GM19240 (cell line): ENCODE results near the gene KLRF2.
"Not testable (repeated sequence)": the region's sequence is repeated elsewhere in the genome, so short reads cannot be mapped to it uniquely, and the experiment has no call there.

Experiments
- DNase-seq: peaks from one replicate; pipeline ENCODE4 v3.0.0; 2011; ENCODE audit warnings: low spot score; ENCODE audit not compliant: insufficient read length

KLRF2 gene, protein sequence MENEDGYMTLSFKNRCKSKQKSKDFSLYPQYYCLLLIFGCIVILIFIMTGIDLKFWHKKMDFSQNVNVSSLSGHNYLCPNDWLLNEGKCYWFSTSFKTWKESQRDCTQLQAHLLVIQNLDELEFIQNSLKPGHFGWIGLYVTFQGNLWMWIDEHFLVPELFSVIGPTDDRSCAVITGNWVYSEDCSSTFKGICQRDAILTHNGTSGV

DNA sequence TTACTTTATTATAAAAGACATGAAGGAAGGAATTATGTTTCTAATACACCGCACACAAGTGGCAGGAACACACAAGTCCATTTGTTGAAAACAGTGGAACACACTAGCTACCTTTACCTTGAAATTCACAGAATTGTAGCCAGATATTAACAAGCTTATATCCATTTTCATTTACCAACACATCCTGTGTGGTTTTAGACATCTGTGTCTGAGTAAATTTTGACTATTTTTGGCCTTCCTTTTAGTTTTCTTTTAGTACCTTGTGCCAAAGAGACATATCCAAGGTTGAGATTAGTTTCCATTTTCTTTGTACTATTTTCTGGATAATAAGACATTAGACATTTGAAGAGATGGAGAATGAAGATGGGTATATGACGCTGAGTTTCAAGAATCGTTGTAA lies at the start of gene KLRF2:
KLRF2 (plus strand) TSS at position 244 of the 400 bp plus-strand sequence; CDS start at position 351, 107 bp downstream.
- no peak for DNase-seq

DNA sequence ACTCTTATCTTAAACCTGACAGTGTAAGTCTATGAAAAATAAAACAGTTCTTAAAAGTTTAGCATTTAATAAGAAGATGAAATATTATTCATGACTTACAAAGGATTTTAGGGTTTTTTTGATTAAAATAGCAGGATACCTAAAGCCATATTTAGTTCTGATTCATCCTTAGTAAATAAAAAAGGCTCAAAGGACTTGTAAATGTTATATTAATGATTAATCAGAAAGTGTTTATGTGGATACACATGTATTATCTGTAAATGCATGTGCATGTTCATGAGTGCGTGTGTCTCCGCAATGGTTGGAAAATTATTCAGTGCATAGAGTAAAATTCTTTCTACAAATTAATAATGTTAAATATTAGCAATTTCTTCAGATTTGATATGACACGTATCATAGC lies 49.6 kb upstream of the KLRF2 start:
- no peak for DNase-seq

DNA sequence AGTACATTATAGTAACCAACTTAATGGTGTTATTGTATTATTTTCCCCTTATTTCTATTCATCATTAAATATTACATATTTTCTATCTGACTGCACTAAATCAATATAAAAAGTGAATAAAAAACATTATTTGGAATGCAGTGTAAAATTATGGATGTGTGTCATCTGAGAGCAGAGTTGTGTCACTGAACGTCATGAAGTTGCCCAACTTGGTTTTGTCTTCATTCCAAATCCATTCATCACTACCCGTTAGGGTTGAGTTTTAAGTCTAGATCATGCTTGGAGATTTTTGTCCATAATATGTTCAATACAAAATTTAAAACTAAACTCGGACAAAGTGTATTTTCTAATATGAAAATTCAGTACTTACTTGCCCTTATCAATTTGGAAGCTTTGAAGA lies 37.9 kb upstream of the KLRF2 start:
- no peak for DNase-seq

DNA sequence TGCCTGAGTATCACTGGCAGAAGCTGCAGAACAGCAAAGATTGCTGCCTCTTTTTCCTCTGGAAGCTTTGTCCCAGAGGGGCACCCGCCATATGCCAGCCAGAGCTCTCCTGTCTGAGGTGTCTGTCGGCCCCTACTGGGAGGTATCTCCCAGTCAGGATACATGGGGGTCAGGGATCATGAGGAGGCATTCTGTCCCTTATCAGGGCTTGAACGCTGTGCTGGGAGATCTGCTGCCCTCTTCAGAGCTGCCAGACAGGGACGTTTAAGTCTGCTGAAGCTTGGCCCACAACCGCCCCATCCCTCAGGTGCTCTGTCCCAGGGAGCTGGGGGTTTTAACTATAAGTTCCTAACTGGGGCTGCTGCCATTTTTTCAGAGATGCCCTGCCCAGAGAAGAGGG lies 32.4 kb upstream of the KLRF2 start:
- no peak for DNase-seq

DNA sequence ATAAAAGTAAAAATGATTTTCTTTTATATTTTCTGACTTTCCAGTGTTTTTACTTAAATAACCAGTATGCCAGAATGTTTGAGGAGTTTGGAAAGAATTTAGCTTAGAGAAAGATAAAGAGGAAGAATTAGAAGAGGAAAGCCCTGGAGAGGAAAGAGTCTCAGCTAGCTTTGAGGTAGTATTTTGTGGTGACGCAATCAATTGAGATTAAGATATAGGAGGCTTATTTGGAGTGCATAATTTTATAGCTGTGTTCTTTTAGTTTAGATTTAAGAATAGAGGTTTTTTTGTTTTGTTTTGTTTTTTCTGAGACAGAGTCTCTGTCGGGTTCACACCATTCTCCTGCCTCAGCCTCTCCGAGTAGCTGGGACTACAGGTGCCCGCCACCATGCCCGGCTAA lies 30.2 kb upstream of the KLRF2 start:
- no peak for DNase-seq

DNA sequence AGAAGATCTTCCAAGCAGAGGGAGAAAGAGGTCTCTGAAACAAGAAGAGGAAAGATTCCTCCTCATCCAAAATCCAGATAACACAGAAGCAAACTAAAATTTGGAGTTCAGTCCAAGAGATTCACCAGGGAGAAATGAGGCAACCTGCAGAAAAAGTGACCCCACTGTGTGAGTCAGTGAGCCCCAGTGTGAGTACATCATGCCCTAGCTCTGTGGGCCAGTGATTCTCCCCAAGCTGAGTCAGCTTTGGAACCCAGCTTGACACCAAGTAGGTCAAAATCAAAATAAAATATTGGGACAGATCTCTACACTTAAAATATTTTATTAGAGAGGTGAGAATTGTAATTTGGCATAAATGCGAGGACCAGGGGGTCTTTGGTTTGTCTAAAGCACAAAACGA lies 29.4 kb upstream of the KLRF2 start:
- DNase-seq, result no peak

DNA sequence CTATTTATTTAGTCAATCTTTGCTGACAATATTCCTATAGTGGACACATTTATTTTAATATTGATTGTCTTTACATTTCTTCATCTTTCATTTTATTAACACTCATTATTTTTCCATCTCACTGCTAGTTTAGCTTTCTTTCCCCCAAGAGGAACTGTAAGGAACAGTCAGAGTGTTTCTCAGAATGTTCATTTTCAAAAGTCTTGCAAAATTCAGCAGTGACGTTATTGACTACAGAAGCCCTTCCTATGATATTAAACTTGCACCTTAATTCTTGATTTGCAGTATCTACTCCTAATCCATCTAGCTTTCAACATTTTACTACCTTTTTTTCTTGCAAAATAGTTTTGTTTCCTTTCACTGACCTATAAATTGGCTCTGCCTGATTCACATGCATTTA lies 25.1 kb upstream of the KLRF2 start:
- DNase-seq, result no peak

DNA sequence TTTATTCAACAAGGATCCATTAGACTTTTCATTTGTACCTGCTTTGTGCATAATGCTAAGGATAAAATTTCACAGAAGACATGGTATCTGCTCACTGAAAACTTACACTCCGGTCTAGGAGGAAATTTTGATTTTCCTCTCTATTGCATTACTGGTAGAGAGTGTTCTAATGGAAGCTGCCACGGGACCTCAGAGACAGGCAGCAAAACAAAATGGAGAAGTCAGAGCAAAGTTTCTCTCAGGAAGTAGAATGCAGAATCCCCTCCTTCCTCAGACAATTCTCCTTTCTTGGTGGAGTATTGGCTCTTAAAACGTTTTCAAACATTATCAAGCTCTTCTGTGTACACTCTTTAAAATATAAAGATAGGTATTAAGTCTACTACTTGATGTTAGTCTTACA lies 24.4 kb upstream of the KLRF2 start:
- DNase-seq, result no peak

DNA sequence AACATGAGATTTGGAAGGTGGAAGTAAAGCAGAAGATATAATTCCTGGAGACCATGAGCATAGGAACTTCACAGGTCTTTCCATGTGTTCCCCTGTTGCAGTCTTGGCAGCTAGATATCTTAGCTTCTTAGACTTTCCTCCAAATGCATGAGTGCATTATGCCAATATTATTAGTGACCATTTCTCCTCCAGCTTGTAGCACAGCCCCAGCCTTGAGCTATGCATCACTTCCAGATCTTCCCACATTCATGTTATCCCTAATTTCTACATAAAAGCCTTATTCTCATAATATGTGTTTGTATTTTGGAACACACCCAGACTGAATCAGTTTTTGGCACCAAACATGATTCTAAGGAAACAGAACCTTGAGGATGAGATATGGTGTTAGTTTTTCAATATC lies 23.2 kb upstream of the KLRF2 start:
- no peak for DNase-seq

DNA sequence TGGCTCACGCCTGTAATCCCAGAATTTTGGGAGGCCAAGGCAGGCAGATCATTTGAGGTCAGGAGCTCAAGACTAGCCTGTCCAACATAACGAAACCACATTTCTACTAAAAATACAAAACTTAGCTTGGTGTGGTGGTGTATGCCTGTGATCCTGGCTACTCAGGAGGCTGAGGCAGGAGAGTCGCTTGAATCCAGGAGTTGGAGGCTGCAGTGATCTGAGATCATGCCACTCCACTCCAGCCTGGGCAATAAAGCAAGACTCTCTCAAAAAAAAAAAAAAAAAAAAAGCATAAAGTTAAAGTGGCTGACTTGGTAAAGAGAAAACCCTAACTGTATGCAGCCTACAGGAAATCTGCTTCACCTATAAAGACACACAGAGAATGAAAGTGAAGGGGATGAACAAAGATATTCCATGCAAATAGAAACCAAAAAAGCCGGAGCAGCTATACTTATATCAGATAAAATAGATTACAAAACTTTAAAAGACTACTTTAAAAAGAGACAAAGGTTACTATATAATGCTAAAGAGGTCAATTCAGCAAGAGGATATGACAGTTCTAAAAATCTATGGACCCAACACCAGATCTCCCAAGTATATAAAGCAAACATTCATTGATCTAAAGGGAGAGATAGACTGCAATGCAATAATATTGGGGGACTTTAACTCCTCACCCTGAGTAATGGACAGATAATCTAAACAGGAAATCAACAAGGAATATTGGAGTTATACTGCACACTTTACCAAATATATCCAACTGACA lies 16.2 kb upstream of the KLRF2 start:
- DNase-seq, result no peak

DNA sequence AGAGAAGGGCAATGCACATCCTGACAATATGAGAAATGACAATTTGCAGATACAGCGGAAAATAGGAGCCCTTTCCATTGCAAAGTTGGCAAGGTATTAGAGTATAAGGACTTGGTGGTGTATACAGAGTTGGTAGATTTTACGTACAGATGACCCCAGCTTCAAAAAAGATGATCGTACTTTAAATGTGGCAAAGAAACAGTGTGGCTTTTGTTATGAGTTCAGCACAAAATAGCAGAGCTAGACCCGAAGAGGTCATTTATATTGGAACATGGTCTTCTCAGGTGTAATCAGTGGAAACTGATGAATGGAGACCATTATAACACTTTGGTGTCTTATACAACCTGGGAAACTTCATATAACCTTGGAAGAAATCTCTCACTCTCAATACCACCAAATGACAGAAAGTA lies 14.4 kb upstream of the KLRF2 start:
- DNase-seq, result no peak

DNA sequence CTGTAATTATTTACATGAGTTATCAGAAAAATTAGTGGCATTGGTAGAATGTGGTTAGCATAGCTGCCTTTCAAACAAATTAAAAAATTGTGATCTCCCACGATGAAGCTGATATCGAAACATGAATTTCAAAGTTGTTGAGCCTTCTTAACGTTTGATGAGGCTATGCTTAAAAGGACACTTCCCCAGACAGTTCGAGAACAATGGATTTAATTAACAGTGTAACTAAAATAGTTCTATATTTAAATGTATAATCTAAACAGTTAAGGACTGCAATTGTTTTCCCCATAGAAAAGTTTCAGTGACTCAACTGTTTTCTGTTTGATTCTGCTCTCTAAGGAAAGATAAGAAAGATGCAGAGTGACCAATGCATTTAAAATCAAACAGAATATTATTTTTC lies 13.8 kb upstream of the KLRF2 start:
- no peak for DNase-seq

DNA sequence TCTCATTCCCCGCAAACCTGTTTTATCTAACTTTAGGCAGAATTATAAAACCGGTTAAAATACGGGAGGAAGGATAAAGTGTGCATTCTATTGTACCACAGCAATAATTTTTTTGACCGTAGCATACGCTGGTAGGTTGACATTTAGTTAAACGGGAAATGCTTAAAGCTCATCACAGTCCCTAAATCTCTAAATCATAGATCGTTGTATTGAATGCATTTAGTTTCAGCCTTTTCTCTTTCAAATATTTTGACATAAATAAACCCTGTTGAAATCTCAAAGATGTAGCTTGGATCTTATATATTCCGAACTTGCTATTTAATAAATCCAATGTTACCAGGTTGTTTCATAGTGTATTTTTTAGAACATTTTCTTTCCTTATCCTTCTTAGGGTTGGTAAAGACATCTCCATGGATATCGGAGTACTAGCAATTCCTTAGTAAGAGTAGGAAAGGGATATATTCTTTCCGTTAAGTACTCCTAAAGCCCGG lies 12.9 kb upstream of the KLRF2 start:
- DNase-seq, result no peak

DNA sequence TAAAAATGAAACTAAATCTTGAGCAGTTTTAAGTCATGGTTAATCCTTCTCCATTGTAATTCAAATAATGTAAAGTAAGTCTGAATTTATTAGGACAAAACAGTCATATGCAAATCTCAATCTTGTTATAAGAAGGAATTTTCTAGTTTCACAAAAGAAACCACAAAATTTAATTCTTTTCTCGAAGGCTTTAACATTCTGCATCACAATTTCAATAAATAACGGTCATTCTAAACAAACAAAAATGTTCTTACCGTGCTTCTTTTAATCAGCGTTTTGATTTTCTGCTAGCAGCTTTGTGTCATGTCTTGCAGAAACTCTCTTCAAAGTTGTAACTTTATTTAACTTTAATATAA lies 12.4 kb upstream of the KLRF2 start:
- no peak for DNase-seq

DNA sequence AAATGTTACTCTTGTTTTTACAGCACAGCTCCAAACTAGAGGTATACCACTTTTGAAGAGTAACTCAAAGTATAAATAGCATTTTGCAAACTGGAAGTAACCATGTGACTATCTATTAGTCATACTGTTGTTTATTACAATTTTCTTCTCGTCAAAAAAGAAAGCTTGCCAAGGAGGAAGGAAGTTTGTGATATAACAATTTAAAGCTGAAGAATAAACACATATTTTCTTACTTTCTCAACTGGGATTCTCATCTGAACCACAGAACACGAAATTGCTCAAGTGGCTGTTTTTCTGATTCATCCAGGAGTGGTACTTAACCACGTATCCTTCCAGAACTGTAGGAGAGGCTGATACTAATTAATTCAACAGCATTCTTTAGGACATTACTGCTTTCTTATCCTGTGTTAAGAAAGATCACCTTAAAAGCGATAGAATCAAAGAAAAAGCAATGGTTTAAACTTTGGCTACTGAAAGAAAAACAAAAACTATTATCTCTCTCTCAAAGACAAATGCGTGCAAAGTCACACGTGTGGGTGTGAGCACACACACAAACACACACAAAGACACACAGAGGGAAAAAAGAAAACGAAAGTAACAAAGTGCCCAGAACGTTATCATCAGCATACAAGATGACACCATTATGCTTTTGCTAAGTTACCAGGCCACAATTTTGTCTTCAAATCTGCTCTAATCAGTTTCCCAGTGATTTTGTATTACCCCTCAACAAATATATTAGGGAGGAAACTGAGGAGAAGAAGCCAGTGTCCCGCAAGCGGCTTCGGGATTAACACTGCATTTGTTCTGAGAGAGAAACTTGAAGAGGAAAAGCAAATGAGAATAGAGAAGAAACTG lies 11.8 kb upstream of the KLRF2 start, which contains the start of gene CLEC2B:
CLEC2B (minus strand) TSS at position 48 of the 855 bp plus-strand sequence.
- no peak for DNase-seq

DNA sequence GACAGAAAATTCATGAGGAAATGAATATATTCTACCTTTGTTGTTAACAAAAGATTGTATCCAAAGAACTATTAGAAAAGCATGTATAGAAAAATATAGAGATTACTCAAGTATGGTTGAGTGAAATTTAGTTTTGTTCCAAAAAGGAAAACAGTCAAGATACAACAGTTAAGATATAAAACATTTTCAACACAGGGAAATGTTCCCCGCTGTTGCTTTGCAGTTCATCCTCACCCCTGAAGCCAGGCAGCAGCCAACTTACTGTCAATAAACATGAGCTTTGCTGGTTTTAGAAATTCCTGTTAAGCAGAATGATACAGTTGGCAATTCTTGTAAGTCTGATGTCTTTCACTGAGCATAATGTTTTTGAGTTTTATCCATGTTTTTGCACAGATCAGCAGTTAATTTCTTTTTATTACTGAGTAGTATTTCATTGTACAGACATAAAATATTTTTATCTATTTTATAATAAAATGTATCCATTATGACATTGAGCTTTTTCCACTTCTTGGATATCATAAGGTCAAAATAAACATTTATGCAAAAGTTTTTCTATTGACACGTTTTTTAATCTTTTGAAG lies 10.9 kb upstream of the KLRF2 start:
- DNase-seq, result no peak

DNA sequence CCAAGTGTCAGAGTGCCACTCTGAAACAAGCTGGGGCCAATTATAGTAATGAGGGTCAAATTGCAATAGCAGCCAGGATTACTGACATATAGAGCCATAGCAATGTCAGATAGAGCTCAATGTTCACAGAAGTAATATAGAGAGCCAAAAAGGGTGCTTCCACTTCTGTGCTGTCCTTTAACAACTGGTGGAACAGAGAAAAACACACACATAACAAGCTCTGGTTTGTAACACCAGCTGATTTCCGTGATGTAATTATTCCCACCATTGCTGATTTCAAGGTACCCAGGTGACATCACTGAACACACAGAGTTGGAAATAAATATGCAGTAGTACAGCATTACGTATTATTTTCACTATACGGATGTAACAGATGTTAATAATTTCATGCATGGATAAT lies 9.1 kb upstream of the KLRF2 start:
- DNase-seq, result no peak

DNA sequence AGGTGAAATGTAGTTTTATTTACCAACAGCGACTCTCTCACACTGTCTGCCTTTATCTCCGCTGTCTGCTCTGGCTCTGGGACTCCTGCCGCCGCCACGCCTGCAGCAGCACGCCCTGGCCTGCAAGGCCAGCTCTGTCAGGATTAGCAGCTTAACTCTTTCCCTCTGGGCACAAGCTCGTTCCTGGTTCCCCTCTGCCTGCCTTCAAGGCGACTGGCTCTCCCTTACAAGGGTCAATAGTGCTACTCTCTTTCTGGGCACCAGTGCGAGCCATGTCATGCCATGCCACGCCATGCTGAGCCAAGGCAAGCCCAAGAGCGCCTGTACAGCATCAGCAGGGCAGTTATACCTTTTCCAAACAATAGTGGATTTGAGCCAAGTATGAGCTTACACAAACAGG lies 8.5 kb upstream of the KLRF2 start:
- DNase-seq, result no peak

DNA sequence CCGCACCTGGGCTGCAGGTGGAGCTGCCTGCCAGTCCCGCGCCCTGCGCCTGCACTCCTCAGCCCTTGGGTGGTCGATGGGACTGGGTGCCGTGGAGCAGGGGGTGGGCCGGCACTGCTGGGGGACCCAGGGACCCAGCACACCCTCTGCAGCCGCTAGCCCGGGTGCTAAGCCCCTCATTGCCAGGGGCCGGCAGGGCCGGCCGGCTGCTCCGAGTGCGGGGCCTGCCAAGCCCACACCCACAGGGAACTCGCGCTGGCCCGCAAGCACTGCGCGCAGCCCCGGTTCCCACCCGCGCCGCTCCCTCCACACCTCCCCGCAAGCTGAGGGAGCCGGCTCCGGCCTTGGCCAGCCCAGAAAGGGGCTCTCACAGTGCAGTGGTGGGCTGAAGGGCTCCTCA lies 5.2 kb upstream of the KLRF2 start:
- not testable (repeated sequence) for DNase-seq

DNA sequence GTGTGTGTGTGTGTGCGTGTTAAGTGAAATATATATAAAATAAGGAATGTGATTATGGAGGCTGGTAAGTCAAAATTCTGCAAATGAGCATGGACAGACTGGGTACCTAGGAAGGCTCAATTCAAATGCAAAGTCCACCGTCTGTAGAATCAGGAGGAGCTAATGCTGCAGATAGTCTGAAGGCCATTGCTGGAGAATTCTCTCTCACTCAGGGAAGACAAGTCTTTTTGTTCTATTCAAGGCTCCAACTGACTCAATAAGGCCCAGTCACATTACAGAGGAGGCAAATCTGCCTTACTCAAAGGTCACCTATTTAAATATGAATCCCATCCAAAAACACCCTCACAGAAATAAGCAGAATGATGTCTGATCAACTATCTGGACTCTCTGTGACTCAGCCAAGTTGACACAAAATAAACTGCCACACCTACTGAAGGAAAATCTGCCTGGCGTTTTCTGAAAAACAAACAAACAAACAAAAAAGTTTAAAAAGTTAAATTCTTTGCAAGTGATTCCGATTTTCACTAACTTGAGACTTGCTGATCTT lies 684 bp upstream of the KLRF2 start:
- no peak for DNase-seq

DNA sequence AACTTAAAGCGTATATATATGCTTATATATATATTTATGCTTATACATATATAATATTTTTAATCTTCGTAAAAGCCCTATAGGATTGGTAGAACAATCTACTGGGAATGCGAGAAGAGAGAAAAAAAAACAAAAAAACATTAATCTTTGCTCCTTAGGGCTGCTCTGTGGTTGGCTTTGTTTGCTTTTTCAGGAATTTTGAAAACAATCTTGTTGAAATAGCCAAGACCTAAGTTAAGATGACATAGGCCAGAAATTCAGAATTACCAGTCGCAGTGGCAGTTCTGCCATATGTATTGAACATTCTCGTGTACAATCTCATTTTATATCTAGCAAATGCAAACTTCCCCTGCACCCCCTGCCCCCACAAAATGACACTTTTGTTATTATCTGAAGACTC lies 699 bp downstream of the KLRF2 start:
- DNase-seq, result no peak

DNA sequence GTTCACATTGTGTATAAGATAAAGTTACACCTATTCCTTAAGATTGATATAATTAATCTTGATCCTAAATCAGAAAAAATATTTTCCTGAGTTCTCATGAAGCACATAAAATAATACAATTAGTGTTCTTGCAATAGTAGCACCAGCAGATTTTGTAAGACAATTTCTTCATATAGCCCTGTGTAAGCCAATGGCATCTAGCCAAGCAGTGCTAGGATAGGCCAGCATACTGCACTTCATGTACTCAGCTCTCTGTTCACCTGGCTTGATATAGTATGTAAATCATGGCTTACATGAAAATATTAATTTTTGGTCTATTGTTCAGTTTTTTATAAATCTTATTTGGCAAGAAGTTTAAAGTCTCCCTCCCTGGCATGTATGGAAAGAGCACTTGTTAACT lies 1.9 kb downstream of the KLRF2 start:
- no peak for DNase-seq
